SK-N-MC (cell line): Measurements from ENCODE around the gene ELAVL3.

Source experiments
- EZH2 ChIP-seq: fragments of 200-600 bp; sonication (generic); IDR thresholded peaks from one replicate; pipeline ENCODE4 v1.6.1; 2017; ENCODE audit warnings: antibody characterized with exemption
- POLR2AphosphoS5 ChIP-seq: IDR thresholded peaks from 2 replicates; pipeline ENCODE4 v1.6.1; 2012; ENCODE audit warnings: mild to moderate bottlenecking, low read depth, low read length, borderline replicate concordance

GRCh38 chr19:11416346-11417052 lies 64.3 kb downstream of the ELAVL3 start:
- TF ChIP-seq POLR2AphosphoS5 (no peak), EZH2 (no peak)
